ENCODE measurements around the gene NR2F1.

Gene NR2F1

DNA sequence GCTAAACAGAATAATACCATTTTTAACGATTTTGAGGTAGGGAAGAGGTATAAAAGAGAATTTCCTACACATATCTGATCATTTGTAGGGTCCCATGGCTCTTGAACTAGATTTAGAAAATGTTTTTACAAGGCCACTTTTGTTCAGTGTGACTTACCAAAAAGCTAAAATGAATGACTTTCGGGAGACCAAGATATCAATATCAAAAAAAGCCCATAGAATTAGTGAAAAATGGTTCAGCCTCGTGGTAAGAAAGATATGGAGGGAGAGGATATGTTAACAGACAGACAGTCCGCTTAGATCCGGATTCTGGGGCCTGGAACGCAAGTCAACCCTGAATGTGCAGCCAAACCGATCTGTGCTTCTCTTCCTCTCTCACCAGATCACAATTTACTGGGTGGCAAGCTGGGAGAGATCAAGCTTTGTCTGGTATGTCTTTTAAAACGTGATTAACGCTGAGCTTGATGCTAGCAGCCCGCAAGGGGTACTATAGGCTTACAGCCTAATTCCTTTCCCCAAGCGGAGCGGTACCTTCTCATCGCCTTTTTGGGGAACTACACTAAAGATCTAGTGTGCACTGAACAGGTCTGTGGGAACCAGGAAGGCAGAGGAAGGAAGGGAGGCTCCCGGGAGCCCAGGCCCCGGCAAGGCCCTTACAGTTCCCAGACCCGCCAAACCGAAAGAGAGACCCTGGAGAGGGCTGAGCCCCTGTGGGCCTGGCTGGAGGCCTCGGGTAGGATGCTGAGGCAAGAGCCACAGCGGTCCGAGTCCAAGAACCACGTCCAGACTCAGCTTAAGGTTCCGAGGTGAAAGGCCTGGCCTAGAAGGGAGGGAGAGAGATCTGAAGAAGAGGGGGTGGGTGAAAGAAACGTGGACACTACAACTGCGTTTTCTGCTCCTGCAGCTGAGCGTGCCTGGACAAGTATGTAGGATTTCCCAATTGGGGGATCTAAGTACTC is 4.9 kb upstream of the NR2F1 start:
- no peak for DNase-seq

DNA sequence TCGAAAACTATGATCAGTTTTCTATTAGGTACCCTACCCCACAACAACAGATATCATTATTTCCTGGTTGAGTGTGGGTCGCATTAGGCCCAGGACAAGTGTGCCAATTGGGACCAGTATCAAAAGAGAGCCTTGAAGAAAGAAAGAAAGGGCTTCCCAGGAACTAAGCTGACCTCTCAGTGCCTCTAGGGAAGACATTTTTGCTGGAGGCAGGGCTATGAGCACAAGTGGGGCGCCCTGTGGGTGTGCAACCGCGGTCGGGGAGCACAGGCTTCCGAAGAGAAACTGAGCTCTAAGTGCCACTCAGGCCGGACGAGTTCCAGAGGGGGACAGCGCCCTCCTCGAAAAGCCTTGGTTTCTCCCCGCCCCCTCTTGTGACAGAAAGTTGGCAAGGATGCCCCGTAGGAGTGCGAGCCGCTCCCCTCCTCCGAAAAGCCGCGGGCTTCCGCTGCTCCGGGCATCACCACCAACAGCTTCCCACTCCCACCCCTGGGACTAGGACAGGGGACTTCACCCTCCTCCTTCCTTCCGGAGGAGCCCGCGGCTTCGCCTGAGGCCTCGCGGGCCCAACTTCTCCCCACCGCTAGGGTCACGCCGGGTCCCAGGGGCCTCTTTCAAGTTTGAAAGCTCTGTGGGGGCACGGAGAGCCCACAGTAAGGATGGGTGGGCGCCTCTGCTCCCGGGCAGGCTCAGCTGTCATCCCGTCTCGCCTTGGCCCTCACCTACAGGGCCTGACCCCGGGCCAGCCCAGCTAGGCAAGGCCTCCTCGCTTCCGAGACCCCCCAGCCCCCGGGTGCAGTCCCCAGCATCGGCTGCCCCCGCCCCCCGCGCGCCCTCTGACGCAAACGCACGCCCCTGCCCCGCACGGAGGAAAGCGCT is 4.0 kb upstream of the NR2F1 start:
- DNase-seq, result no peak

DNA sequence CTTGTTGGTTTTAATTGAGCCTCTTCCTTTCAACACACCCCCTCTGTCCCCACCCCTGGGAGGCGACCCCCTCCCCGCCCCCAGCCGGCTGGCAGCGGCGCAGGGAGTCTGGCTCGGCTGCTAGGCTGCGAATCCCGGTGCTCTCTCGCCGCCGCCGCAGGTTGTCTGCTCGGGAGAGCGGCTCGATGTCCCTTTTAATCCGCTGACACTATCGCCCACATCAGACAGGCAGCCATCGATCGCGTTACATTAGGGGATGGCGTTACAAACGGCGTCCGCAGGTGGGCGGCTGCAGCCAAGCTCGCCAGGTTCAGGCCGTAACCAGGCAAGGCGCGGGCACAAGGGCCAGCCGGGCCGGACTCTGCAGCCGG is 3.3 kb upstream of the NR2F1 start:
- no peak for DNase-seq

DNA sequence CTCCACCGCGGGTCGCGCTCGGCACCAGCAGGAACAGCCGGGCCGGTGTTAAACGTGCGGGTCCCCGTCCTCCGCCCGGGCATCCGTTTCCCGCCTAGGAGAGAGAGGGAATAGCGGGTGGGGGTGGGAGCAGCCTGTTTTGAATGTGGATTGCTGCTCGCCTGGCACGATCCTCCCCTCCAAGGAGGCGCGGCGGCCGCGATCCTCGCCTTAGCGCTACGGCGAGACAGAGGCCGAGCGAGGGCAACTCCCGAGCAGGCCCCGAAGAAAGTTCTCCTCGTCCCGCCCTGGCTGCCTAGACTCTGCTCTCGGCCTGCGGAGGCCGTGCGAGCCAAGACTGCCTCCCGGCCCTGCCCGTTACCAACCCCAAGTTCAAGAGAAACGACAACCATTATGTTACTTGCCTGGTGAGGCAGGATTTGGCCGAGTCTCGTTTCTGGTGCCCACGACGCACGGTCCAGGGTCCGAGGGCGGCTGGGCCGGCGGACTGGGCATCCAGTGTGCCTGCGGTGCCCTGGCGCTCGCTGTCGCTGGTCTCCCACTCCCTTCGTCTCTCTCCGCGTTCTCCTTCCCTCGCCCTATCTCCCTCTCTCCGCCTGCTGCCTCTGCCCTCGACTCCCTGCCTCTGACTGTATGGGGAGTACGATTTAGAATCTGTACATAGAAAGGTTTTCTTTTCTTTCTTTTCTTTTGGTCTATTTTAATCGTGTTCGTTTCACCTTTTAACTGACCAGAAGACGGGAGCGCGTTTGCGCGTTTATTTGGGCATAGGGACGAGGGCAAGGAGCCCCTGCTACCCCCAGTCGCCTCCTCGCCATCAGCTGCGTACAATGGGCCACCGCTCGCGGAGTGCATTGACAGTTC is 2.7 kb upstream of the NR2F1 start:
- no peak for DNase-seq

DNA sequence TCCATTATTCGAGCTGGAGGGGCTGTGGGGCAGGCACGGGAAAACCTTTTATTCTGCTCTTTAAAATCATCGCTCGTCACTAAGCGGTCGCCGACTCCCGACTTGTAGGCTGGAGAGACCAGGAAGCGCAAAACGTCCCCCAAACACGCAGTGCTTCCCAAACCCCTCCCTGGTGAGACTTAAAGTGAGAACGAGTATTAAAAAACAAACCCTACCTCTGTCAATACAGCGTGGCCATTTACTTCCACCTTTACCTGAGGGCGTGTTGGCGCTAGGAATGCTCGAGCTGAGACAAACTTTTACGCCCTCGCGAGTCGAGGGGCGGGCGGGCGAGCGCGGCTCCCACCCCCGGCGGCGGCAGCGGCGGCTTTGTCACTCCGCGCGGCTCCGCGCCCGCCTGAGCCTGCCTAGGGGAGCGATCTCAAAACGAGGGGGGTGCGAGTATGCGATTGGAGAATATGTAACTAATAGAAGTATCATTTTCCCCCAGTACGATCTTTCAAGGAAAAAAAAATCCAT is 2.0 kb upstream of the NR2F1 start, which contains the start of gene NR2F1-AS1:
Gene NR2F1-AS1 (minus strand): TSS at position 293 of the 519 bp plus-strand sequence.
- no peak for DNase-seq

DNA sequence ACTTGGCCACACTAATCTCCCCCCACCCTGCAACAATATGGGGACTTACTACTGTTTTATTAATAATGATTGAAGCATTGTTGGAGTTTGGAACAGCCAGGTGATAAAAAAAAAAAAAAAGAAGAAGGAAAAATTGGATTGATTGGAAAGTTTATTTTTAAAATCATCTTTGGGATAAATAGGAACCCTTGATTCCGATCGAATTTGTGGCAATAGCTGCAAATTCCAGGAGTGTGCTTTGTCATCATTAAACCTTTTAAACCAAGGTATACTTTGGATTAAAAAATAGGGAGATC is 907 bp upstream of the NR2F1 start:
- no peak for DNase-seq

DNA sequence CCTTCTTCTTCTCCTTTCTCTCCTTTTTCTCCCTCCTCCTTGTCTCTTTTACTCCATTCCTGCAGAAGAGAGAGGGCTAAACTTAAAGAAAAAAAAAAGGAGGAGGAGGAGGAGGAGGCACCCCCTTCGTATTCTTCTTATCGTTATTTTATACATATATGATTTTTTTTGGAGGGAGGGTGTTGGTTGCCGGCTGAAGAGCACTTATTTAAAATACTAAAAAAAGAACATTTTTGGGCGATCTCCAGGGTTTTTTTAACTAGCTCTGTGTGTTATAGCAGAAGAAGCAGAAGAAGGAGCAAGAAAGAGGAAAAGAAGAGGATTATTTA is 381 bp downstream of the NR2F1 start:
- no peak for DNase-seq

DNA sequence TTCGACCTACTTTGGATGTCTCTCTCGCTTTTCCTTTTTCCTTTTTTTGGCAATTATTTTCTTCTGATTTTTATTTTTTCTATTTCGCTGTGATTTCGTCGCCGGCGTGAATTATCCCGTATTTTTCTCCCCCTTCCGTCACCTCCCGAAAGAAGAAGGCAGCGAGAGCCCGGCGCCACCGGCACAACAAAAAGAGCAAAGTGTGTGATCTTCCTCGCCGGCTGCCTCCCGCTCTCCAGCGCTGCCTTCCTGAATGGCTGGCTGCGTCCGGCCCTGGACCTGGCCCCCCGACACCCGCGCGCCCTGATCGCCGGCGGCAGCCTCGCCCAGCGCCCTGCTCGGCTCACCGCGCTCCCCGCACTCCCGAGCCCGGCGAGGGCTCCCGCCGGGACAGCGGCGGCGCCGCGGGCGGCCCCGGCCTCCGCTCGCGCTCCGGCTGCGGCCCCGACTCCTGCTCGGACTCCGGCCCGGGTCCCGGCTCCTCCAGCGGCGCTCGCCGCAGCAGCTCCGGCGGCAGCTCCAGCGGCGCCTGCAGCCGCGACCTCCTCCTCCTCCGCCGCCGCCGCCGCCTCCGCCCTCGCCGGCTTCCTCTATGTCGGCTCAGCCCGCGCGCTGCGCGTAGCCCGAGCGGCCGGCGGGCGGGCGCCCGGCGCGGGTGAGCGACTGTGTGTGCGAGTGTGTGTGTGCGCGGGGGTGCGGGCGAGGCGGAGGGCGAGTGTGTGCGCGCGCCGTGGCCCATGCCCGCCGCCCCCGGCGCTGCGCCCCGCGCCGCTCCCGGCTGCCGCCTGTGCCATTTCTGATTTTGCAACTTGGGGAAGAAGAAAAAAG is 960 bp downstream of the NR2F1 start:
- DNase-seq, result no peak

DNA sequence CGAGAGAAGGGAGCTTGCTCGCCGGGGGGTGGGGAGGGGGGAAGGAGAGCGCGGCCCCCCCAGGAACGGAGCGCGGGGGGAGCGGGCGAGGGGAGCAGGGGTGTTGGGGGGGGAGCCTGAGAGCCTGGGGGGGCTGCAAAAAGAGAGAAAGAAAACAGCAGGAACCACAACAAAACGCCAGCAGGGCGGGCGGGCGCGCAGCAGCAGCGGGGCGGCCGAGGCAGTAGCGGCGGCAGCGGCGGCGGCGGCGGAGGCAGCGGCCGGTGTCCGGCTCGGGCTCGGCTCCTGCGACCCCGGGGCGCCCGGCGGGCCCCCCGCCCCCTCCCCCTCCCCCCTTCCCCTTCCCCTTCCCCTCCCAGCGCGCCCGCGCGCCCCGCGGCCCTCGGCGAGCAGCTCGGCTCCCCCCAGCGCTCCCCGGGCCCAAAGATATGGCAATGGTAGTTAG is 1.6 kb downstream of the NR2F1 start:
- DNase-seq, result no peak

DNA sequence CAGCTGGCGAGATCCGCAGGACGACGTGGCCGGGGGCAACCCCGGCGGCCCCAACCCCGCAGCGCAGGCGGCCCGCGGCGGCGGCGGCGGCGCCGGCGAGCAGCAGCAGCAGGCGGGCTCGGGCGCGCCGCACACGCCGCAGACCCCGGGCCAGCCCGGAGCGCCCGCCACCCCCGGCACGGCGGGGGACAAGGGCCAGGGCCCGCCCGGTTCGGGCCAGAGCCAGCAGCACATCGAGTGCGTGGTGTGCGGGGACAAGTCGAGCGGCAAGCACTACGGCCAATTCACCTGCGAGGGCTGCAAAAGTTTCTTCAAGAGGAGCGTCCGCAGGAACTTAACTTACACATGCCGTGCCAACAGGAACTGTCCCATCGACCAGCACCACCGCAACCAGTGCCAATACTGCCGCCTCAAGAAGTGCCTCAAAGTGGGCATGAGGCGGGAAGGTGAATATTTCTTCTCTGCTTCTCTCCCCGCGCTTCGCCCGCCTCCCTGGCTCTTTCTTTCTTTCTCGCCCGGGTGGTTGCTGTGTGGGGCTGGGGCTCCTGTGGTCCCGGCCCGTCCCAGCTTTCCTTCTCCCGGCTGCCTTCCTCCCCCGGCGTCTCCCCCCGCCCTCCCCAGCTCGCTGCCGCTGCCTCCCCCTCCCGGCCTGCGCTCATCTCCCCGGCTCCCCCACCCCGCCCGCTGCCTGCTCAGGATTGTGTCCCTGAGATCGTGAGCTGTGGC is 2.2 kb downstream of the NR2F1 start:
- DNase-seq, result no peak

DNA sequence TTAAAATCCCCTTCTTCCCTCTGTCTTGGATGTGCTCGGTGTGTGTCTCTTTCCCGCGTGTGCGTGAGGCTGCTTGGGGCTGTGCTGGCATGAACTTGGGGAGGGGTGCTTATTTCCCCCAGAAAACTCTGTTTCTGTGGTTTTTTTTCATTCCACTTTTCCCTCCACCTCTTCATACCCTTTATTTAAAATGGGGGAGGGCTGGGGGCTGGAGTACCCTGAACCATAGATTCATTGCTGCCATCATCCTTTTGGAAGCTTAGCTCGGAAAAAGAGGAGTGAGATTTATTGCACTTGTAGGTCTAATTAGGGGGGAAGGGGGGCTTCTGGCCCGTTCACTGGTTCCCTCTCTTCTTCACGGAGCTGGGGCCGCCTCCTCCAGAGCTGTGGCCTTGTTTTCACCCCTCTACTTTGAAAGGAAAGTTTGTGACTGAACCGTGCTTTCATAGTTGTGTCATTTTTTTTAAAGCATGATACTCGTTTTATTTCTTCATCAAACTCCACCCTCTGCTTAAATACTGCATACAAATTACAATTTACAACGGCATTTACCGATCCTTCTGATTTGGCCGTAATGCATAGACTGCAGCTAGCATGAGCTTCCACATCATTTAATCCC is 2.9 kb downstream of the NR2F1 start:
- no peak for DNase-seq

DNA sequence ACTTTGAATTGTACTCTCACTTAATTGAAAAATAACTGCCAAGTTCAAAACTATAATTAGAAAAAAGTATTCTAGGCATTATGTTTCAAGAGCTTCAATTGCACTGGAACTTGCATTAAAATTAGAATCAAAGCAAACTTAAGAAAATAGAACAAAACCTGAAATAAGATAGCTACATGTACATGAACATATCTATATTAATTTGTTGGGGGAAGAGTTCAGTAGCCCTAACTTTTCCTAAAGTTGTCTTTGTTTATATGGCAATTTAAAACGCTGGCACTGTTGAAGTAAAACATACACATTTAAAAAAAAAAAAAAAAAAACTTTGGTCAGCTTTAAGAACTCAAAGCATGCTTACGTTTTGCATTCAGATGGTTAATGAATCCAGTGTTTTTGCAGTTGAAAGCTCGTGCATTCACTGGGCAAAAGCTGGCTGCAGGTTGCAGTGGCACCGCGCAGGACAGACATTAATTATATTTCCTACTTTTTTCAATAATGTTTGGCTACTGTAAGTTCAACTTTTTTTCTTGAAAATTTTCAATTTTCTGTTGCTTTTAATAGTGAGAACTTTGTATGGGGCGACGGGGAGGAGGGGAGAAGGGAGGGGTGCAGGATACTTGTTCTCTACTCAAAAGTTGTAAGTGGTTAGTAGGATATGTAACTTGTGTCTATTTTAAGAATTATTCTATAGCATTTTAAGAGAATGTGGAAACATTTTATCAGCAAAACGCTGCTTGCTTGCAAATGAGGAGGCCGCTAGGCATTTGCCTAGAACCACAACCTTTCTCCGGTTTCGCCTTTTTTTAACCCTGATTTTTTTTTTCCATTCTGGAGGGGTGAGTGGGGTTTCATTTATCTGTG is 3.9 kb downstream of the NR2F1 start:
- no peak for DNase-seq

DNA sequence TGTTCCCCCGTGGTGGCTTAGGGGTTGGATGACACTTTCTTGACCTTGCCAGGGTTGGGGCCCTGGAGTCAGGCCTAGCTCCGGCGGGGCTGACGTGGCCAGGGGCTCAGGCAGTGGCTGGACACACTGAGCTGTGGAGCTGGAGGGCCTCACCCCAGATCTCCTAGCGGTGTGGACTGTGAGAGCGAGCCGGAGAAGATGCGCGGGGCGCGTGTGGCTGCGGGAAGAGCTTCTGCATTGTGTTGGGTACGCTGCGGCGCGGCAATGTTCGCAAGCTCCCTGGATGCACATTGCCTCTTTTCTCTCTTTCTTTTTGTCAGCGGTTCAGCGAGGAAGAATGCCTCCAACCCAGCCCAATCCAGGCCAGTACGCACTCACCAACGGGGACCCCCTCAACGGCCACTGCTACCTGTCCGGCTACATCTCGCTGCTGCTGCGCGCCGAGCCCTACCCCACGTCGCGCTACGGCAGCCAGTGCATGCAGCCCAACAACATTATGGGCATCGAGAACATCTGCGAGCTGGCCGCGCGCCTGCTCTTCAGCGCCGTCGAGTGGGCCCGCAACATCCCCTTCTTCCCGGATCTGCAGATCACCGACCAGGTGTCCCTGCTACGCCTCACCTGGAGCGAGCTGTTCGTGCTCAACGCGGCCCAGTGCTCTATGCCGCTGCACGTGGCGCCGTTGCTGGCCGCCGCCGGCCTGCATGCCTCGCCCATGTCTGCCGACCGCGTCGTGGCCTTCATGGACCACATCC is 4.8 kb downstream of the NR2F1 start:
- DNase-seq, result no peak

DNA sequence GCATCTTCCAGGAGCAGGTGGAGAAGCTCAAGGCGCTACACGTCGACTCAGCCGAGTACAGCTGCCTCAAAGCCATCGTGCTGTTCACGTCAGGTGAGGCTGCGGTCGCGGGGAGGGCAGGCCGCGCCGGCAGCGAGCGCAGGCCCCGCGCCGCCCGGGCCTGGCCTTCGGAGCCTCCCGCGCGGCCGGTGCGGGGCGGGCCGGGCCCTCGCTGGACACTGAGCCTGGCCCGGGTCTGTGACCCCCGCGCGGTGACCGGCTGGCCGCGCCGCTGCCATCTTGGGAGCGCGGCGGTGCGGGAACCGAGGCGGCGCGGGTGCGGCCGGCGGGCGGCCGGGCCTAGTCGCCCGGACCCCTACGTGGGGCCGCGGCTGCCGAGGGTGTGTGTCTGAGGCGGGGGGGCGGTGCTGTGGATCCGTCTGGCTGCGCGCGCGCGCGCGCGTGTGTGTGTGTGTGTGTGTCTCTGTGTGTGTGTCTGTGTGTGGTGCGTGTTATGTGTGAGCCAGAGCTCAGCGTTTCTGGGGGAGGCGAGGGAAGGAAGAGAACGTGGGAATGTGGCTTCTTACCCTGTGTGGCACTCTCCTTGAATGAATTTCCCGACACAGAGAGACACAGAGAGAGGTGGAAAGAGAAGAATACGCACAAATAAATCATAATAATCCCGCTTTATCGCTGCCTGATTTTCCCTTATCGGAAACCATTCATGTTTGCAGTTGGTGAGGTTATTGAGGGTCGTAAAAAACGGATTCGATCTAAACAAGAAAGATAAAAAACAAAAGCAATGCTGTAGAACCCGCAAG is 5.5 kb downstream of the NR2F1 start:
- no peak for DNase-seq

DNA sequence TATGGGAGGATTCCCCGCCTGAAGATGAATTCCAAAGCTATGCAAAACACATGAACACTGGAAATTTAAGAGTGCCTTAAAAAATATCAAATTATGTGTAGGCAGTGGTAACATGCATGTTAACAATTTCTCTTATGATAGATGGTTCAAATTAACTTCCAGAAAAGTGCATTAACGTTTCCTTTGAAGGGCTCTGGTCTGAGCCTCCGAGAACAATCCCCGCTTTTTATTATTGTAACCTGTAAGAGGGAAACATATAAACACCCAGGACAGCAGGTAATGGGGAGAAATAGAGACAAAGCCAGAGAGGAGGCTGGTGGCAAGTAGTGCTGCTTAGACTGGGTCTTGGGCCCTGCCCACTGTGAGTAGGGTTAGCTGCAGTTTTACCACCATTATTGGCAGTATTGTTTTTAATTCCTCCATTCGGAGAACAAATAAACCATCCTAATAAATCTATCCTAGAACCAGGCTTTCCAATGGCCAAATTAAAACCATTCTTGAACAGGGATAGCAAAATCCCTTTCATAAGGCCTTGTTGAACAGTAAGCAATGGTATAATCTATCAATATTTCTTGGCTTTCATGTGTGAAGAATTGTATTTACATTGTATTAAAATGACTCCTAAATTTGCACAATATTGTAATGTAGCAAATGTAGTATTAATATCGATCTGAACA is 6.3 kb downstream of the NR2F1 start:
- no peak for DNase-seq

DNA sequence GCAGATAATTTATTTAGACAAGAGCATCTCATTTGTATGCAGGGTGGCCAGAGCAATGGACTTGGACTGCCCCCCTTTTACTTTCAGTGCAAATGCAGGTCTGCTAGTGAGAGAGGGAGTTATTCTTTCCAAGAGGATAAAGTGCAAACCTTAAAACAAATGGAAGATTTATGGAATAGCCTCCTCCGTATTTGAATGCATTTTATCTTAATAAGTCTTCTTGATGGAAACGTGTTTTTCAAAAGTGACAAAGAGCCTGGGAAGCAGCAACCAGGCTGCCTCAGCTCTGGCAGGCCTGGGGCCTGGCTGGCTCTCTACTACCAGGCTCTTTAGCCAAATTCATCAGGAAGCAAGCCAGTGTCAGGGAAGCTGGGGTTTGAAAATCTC is 6.8 kb downstream of the NR2F1 start:
- DNase-seq, result no peak

DNA sequence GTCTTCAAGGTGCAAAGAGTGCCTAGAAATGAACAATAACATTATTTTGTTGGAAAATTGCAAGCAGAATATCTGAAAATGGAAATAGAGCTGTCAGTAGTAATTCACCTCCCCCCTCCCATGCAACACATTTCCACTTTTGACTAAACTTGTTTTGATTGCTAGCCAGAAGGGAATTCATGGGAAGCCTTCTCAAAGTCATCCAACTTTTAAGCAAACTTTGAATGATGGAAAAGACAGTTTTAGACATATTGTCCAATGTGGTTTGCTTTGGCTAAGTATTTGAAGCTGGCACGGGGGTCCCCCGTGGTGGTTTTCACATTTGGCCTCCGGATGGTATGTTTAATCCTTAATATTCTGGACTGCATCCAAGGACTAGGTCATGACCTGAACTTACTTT is 7.5 kb downstream of the NR2F1 start:
- DNase-seq, result no peak
